WTC11 (cell line): ENCODE data around the gene ESRRA.

Source experiments
- ETV6 ChIP-seq: sonication (generic); formaldehyde crosslinking; IDR thresholded peaks from 2 replicates; pipeline ENCODE4 v1.8.1; 2022; ENCODE audit warnings: mild to moderate bottlenecking, missing genetic modification reagents
- FOXK1 ChIP-seq: sonication (generic); formaldehyde crosslinking; IDR thresholded peaks from 2 replicates; pipeline ENCODE4 v1.8.0; 2022; ENCODE audit warnings: mild to moderate bottlenecking, moderate library complexity, missing genetic modification reagents
- NFATC4 ChIP-seq: fragments of 250-450 bp; sonication (Bioruptor Pico); IDR thresholded peaks from 2 replicates; pipeline ENCODE4 v1.9.0; 2021; ENCODE audit warnings: mild to moderate bottlenecking
- NFYB ChIP-seq: sonication (generic); formaldehyde crosslinking; conservative IDR thresholded peaks from 2 replicates; pipeline ENCODE4 v1.8.0; 2022; ENCODE audit warnings: low read depth, missing genetic modification reagents
- PREB ChIP-seq: sonication (generic); formaldehyde crosslinking; IDR thresholded peaks from 2 replicates; pipeline ENCODE4 v1.8.1; 2022; ENCODE audit warnings: mild to moderate bottlenecking, missing genetic modification reagents, moderate library complexity, borderline replicate concordance
- TF ChIP-seq, protein P1 (sequence below): fragments of 200-600 bp; IDR thresholded peaks from 2 replicates; pipeline ENCODE4 v1.8.0; 2022; ENCODE audit warnings: antibody characterized with exemption
- TF ChIP-seq, protein P2 (sequence below): sonication (generic); formaldehyde crosslinking; IDR thresholded peaks from 2 replicates; pipeline ENCODE4 v1.8.1; 2023; ENCODE audit warnings: mild to moderate bottlenecking, missing genetic modification reagents, moderate library complexity
- TF ChIP-seq, protein P3 (sequence below): sonication (generic); formaldehyde crosslinking; IDR thresholded peaks from 2 replicates; pipeline ENCODE4 v1.8.0; 2022; ENCODE audit warnings: mild to moderate bottlenecking, missing genetic modification reagents

- TF ChIP-seq, protein P1, sequence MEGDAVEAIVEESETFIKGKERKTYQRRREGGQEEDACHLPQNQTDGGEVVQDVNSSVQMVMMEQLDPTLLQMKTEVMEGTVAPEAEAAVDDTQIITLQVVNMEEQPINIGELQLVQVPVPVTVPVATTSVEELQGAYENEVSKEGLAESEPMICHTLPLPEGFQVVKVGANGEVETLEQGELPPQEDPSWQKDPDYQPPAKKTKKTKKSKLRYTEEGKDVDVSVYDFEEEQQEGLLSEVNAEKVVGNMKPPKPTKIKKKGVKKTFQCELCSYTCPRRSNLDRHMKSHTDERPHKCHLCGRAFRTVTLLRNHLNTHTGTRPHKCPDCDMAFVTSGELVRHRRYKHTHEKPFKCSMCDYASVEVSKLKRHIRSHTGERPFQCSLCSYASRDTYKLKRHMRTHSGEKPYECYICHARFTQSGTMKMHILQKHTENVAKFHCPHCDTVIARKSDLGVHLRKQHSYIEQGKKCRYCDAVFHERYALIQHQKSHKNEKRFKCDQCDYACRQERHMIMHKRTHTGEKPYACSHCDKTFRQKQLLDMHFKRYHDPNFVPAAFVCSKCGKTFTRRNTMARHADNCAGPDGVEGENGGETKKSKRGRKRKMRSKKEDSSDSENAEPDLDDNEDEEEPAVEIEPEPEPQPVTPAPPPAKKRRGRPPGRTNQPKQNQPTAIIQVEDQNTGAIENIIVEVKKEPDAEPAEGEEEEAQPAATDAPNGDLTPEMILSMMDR = no peak
- TF ChIP-seq PREB (CRISPR knock-in tag) (no peak), ETV6 (CRISPR knock-in tag) (no peak), NFYB (CRISPR knock-in tag) (no peak), FOXK1 (CRISPR knock-in tag) (no peak), NFATC4 (CRISPR knock-in tag) (no peak)
- TF ChIP-seq, protein P2, sequence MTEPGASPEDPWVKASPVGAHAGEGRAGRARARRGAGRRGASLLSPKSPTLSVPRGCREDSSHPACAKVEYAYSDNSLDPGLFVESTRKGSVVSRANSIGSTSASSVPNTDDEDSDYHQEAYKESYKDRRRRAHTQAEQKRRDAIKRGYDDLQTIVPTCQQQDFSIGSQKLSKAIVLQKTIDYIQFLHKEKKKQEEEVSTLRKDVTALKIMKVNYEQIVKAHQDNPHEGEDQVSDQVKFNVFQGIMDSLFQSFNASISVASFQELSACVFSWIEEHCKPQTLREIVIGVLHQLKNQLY (CRISPR knock-in tag) = no peak
- TF ChIP-seq, protein P3, sequence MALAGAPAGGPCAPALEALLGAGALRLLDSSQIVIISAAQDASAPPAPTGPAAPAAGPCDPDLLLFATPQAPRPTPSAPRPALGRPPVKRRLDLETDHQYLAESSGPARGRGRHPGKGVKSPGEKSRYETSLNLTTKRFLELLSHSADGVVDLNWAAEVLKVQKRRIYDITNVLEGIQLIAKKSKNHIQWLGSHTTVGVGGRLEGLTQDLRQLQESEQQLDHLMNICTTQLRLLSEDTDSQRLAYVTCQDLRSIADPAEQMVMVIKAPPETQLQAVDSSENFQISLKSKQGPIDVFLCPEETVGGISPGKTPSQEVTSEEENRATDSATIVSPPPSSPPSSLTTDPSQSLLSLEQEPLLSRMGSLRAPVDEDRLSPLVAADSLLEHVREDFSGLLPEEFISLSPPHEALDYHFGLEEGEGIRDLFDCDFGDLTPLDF (CRISPR knock-in tag) = no peak
Observed at GRCh38 chr11:64266339-64266738, 39.0 kb upstream of the ESRRA start.
